SK-N-SH treated with all-trans-retinoic acid at 6 μM for 48 hours (cell line): ENCODE measurements around the gene NPM3.

Experiments
- ATAC-seq: fragments of 200-7000 bp; cut with Tn5 transposase; 3 replicates; pipeline ENCODE4 v1.9.1; 2020; ENCODE audit warnings: mild to moderate bottlenecking, moderate library complexity
- CREB5 ChIP-seq: fragments of 250-450 bp; sonication (Bioruptor Pico); IDR thresholded peaks from 2 replicates; pipeline ENCODE4 v1.5.1; 2020; ENCODE audit warnings: low read depth, mild to moderate bottlenecking, moderate library complexity
- CSDC2 ChIP-seq: fragments of 250-450 bp; sonication (Bioruptor Pico); IDR thresholded peaks from 2 replicates; pipeline ENCODE4 v1.5.0; 2020; ENCODE audit warnings: mild to moderate bottlenecking, moderate library complexity
- GLIS3 ChIP-seq: fragments of 250-450 bp; sonication (Bioruptor Pico); IDR thresholded peaks from 2 replicates; pipeline ENCODE4 v1.5.0; 2020; ENCODE audit warnings: mild to moderate bottlenecking, moderate library complexity
- ISL1 ChIP-seq: fragments of 250-450 bp; sonication (Bioruptor Pico); IDR thresholded peaks from 2 replicates; pipeline ENCODE4 v2.1.2; 2022; ENCODE audit warnings: mild to moderate bottlenecking, moderate library complexity
- OSR1 ChIP-seq: fragments of 250-450 bp; sonication (Bioruptor Pico); IDR thresholded peaks from 2 replicates; pipeline ENCODE4 v1.8.0; 2022; ENCODE audit warnings: moderate library complexity, mild to moderate bottlenecking, inconsistent platforms
- PATZ1 ChIP-seq: fragments of 250-450 bp; sonication (Bioruptor Pico); IDR thresholded peaks from 2 replicates; pipeline ENCODE4 v1.8.0; 2020; ENCODE audit warnings: mild to moderate bottlenecking, moderate library complexity, borderline replicate concordance
- POU6F1 ChIP-seq: fragments of 250-450 bp; sonication (Bioruptor Pico); IDR thresholded peaks from 2 replicates; pipeline ENCODE4 v1.8.0; 2021; ENCODE audit warnings: low read depth, mild to moderate bottlenecking, moderate library complexity, borderline replicate concordance
- PPARA ChIP-seq: fragments of 250-450 bp; sonication (Bioruptor Pico); IDR thresholded peaks from 2 replicates; pipeline ENCODE4 v1.5.0; 2020; ENCODE audit warnings: mild to moderate bottlenecking, borderline replicate concordance
- RARB ChIP-seq: fragments of 250-450 bp; sonication (Bioruptor Pico); IDR thresholded peaks from 2 replicates; pipeline ENCODE4 v1.8.0; 2021; ENCODE audit warnings: mild to moderate bottlenecking, moderate library complexity
- SNAI2 ChIP-seq: fragments of 250-450 bp; sonication (Bioruptor Pico); IDR thresholded peaks from 2 replicates; pipeline ENCODE4 v1.5.0; 2020; ENCODE audit warnings: mild to moderate bottlenecking, moderate library complexity
- TCF4 ChIP-seq: fragments of 250-450 bp; sonication (Bioruptor Pico); IDR thresholded peaks from 2 replicates; pipeline ENCODE4 v1.8.0; 2021; ENCODE audit warnings: mild to moderate bottlenecking, moderate library complexity, borderline replicate concordance
- TOX ChIP-seq: fragments of 250-450 bp; sonication (Bioruptor Pico); IDR thresholded peaks from 2 replicates; pipeline ENCODE4 v1.8.0; 2021; ENCODE audit warnings: mild to moderate bottlenecking, moderate library complexity, borderline replicate concordance
- TSHZ2 ChIP-seq: fragments of 250-450 bp; sonication (Bioruptor Pico); IDR thresholded peaks from 2 replicates; pipeline ENCODE4 v1.5.0; 2020; ENCODE audit warnings: mild to moderate bottlenecking, moderate library complexity
- ZC3H10 ChIP-seq: fragments of 250-450 bp; sonication (Bioruptor Pico); IDR thresholded peaks from 2 replicates; pipeline ENCODE4 v1.5.1; 2021; ENCODE audit warnings: mild to moderate bottlenecking, moderate library complexity
- ZFP3 ChIP-seq: fragments of 250-450 bp; sonication (Bioruptor Pico); IDR thresholded peaks from 2 replicates; pipeline ENCODE4 v1.5.0; 2020; ENCODE audit warnings: mild to moderate bottlenecking, moderate library complexity
- ZFP30 ChIP-seq: fragments of 450-650 bp; formaldehyde crosslinking; IDR thresholded peaks from 2 replicates; pipeline ENCODE4 v1.5.0; 2022; ENCODE audit warnings: mild to moderate bottlenecking, moderate library complexity
- ZNF565 ChIP-seq: fragments of 450-650 bp; formaldehyde crosslinking; conservative IDR thresholded peaks from 2 replicates; pipeline ENCODE4 v1.5.0; 2020; ENCODE audit warnings: low read depth, mild to moderate bottlenecking, moderate library complexity
- ZNF70 ChIP-seq: fragments of 450-650 bp; formaldehyde crosslinking; IDR thresholded peaks from 2 replicates; pipeline ENCODE4 v1.5.0; 2020; ENCODE audit warnings: mild to moderate bottlenecking, moderate library complexity
- ZNF8 ChIP-seq: fragments of 450-650 bp; formaldehyde crosslinking; IDR thresholded peaks from 2 replicates; pipeline ENCODE4 v1.5.0; 2020; ENCODE audit warnings: mild to moderate bottlenecking, moderate library complexity
- TF ChIP-seq, protein P1 (sequence below): fragments of 250-450 bp; sonication (Bioruptor Pico); IDR thresholded peaks from 2 replicates; pipeline ENCODE4 v1.5.1; 2021; ENCODE audit warnings: mild to moderate bottlenecking, moderate library complexity

The NPM3 gene

DNA sequence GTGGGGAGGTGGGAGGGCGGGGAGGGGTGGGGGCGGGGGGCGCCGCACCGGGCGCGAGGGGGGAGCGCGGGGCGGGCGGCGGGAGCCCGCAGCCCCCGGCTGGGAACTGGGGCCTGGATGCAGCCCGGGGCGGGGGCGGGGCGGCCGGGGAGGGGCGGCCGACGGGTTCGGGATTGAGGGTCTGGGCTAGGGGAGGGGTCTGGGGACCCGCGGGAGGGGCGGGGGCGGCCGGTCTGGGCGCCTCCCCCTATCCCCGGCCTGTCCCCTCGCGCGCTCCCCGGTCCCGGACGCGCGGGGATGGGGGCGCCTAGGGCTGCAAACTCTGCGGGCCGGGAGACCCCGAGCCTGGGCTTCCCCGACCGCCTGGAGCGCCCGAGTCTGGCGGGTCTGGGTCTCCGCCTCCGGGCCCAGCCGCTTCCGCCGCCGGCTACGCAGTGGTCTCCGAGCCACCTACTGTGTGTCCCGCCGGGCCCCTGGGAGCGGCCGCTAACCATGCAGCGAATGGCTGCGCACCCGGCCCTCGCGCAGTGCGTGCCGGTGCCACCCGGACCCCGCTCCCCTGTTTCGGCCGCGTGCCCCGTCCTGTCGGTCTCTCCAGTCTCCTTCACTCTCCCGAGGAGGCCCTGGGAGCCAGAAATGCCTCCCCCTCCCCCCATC is 7.0 kb downstream of the NPM3 start:
- no peak for ATAC-seq

GRCh38 chr10:101775273-101776160 is 7.7 kb downstream of the NPM3 start, which contains the start of gene FGF8:
TSS of gene FGF8 (minus strand) at chr10:101776114. CDS start at chr10:101775900, 214 bp downstream.
- ATAC-seq, result no peak; the same call in 2 of the 3 replicates
- no peak for TF ChIP-seq ZNF8
- no peak for TF ChIP-seq ZNF70
- TF ChIP-seq ZFP30 (CRISPR knock-in tag), result no peak
- no peak for TF ChIP-seq ISL1 (CRISPR knock-in tag)
- TF ChIP-seq, all 23 proteins: peak for 0

More for the DNA sequence above, 7.0 kb downstream of the NPM3 start:
- TF ChIP-seq PPARA (CRISPR knock-in tag), result no peak
- no peak for TF ChIP-seq SNAI2
- no peak for TF ChIP-seq ISL1 (CRISPR knock-in tag)
- no peak for TF ChIP-seq OSR1 (CRISPR knock-in tag)
- TF ChIP-seq ZNF565, result no peak
- TF ChIP-seq ZNF70, result no peak
- TF ChIP-seq PATZ1 (CRISPR knock-in tag), result no peak

GRCh38 chr10:101774589-101775272 is 8.5 kb downstream of the NPM3 start:
- no peak for TF ChIP-seq ZC3H10 (CRISPR knock-in tag)
- TF ChIP-seq, all 23 proteins: peak for 0
- ATAC-seq, result no peak

DNA sequence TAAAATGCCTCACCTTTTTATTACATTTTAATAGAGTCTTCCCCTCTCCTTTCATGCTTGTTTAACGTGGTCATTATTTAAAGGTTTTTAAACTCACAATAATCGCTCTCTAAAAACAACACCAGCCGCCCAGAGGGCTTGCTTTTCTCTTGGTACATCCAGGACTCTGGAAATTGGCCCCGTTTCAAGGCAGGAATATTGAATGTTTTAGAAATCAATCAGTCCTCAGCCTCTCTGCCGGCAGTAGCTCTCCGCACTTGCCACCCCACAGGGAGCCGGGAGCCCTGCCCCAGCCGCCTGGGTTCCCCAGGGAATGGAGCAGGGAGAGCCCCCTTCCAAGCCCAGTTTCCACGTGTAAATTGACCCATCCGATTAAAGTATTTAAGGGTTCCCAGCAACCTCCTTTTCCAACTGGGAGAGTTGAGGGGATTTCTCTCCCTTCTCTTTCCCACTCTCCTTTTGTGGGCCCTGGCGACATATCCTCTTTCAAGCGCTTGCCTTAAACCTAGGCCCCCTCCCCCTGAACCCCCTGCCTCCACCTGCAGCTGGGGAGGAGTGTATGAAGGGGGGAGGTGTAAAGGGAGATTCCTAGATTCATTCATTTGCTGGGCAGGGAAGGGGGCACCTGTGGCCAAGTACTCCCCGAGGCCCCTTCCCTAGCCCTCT is 9.2 kb downstream of the NPM3 start:
- ATAC-seq, result no peak
- TF ChIP-seq RARB, result no peak
- no peak for TF ChIP-seq ZNF565
- TF ChIP-seq, protein P1, sequence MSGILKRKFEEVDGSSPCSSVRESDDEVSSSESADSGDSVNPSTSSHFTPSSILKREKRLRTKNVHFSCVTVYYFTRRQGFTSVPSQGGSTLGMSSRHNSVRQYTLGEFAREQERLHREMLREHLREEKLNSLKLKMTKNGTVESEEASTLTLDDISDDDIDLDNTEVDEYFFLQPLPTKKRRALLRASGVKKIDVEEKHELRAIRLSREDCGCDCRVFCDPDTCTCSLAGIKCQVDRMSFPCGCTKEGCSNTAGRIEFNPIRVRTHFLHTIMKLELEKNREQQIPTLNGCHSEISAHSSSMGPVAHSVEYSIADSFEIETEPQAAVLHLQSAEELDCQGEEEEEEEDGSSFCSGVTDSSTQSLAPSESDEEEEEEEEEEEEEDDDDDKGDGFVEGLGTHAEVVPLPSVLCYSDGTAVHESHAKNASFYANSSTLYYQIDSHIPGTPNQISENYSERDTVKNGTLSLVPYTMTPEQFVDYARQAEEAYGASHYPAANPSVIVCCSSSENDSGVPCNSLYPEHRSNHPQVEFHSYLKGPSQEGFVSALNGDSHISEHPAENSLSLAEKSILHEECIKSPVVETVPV (CRISPR knock-in tag), result no peak
- no peak for TF ChIP-seq ZFP30 (CRISPR knock-in tag)
- no peak for TF ChIP-seq TSHZ2
- no peak for TF ChIP-seq TCF4 (CRISPR knock-in tag)
- TF ChIP-seq GLIS3 (CRISPR knock-in tag), result no peak
- no peak for TF ChIP-seq ZNF8
- TF ChIP-seq ZC3H10 (CRISPR knock-in tag), result no peak
- TF ChIP-seq POU6F1 (CRISPR knock-in tag), result no peak
- TF ChIP-seq CSDC2 (CRISPR knock-in tag), result no peak
- no peak for TF ChIP-seq CREB5
- no peak for TF ChIP-seq SNAI2
- no peak for TF ChIP-seq TOX (CRISPR knock-in tag)
- no peak for TF ChIP-seq ZFP3 (CRISPR knock-in tag)
- no peak for TF ChIP-seq ZNF70
- TF ChIP-seq OSR1 (CRISPR knock-in tag), result no peak
